A549 (cell line): ENCODE results near the gene RPAP3. TPM values are rescaled to one million over a fixed set of nuclear protein-coding genes. Genes with fewer than 3 reads are reported as not detected.
"Not testable (repeated sequence)": the region's sequence is repeated elsewhere in the genome, so short reads cannot be mapped to it uniquely, and the experiment has no call there.

Source experiments
- ATAC-seq, 2 experiments: fragments of 200-7000 bp in 1 of 2; fragments of >200 bp in 1 of 2; cut with Nextera tagmentation in 1 of 2; cut with Tn5 transposase in 1 of 2; 3 replicates each; pipeline versions ENCODE4 v1.8.0 to v1.9.1; 2018 to 2020; ENCODE audit warnings: mild to moderate bottlenecking in 1 of 2, moderate library complexity in 1 of 2
- CTCF ChIA-PET: fragments of 300-600 bp; sonication (Branson Sonifier 250); formaldehyde crosslinking; extraction: SDS; loops from one replicate; lab custom pipeline; 2021; ENCODE audit warnings: antibody characterized with exemption, inconsistent platforms; lab: Yijun Ruan, JAX
- POLR2A ChIA-PET: fragments of 350-600 bp; formaldehyde crosslinking; extraction: SDS; loops from one replicate; lab custom pipeline; 2021; ENCODE audit warnings: antibody characterized with exemption, inconsistent platforms; lab: Yijun Ruan, JAX
- DNase-seq, 2 experiments: peaks; one replicate each; pipeline versions ENCODE4 v3.0.0 to v3.0.0-alpha.2; 2011 to 2016; ENCODE audit warnings: low read depth in 1 of 2, low spot score in 1 of 2
- FAIRE-seq: peaks from 2 replicates; lab custom pipeline; 2011; peaks lifted over from hg19 to GRCh38; lab: Jason Lieb, UNC
- H3K27ac ChIP-seq, 2 experiments: fragments of >200 bp; sonication (Bioruptor Twin); formaldehyde crosslinking; 3 replicates each; pipeline ENCODE4 v1.5.1; 2016 to 2017
- H3K4me1 ChIP-seq: fragments of >200 bp; sonication (Bioruptor Twin); formaldehyde crosslinking; 3 replicates; pipeline ENCODE4 v1.6.1; 2016
- H3K4me2 ChIP-seq: fragments of >200 bp; sonication (Bioruptor Twin); formaldehyde crosslinking; 3 replicates; pipeline ENCODE4 v1.6.1; 2016
- H3K4me3 ChIP-seq: fragments of >200 bp; sonication (Bioruptor Twin); formaldehyde crosslinking; 3 replicates; pipeline ENCODE4 v1.5.1; 2016
- H3K9me3 ChIP-seq: fragments of >200 bp; sonication (Bioruptor Twin); formaldehyde crosslinking; 3 replicates; pipeline ENCODE4 v1.6.1; 2016
- BHLHE40 ChIP-seq: IDR thresholded peaks from 2 replicates; pipeline ENCODE4 v1.6.1; 2012; ENCODE audit warnings: low read depth, low read length, inconsistent platforms
- CHD4 ChIP-seq: fragments of 200-600 bp; sonication (generic); IDR thresholded peaks from 2 replicates; pipeline ENCODE4 v1.6.1; 2016; ENCODE audit warnings: antibody characterized with exemption, mild to moderate bottlenecking, borderline replicate concordance
- FOXS1 ChIP-seq: fragments of 250-450 bp; sonication (Bioruptor Pico); IDR thresholded peaks from 2 replicates; pipeline ENCODE4 v1.5.0; 2020; ENCODE audit warnings: mild to moderate bottlenecking, moderate library complexity
- GATA3 ChIP-seq: IDR thresholded peaks from 2 replicates; pipeline ENCODE4 v1.6.1; 2012; ENCODE audit warnings: borderline replicate concordance
- HEYL ChIP-seq: fragments of 250-450 bp; sonication (Bioruptor Pico); IDR thresholded peaks from 2 replicates; pipeline ENCODE4 v1.8.0; 2021; ENCODE audit warnings: mild to moderate bottlenecking, moderate library complexity
- HOXB5 ChIP-seq: fragments of 250-450 bp; sonication (Bioruptor Pico); IDR thresholded peaks from 2 replicates; pipeline ENCODE4 v1.5.0; 2020; ENCODE audit warnings: mild to moderate bottlenecking, moderate library complexity
- JUN ChIP-seq, 2 experiments: fragments of >200 bp; sonication (Bioruptor Twin); formaldehyde crosslinking; IDR thresholded peaks; 2 replicates in 1 of 2; 3 replicates in 1 of 2; pipeline ENCODE4 v1.6.1; 2016 to 2017
- MAFK ChIP-seq: fragments of 450-650 bp; IDR thresholded peaks from 2 replicates; pipeline ENCODE4 v1.6.1; 2014; ENCODE audit not compliant: partially characterized antibody
- NFE2L2 ChIP-seq: fragments of 150-350 bp; conservative IDR thresholded peaks from 2 replicates; pipeline ENCODE4 v1.6.1; 2014; ENCODE audit warnings: low read length
- NPAS2 ChIP-seq: fragments of 250-450 bp; sonication (Bioruptor Pico); IDR thresholded peaks from 2 replicates; pipeline ENCODE4 v1.8.0; 2022; ENCODE audit warnings: mild to moderate bottlenecking, moderate library complexity, borderline replicate concordance
- NR3C1 ChIP-seq: fragments of >200 bp; sonication (Bioruptor Twin); formaldehyde crosslinking; IDR thresholded peaks from 3 replicates; pipeline ENCODE4 v1.6.1; 2017
- RAD21 ChIP-seq, 2 experiments: fragments of >200 bp in 1 of 2; sonication (Bioruptor Twin) in 1 of 2; formaldehyde crosslinking in 1 of 2; IDR thresholded peaks in 1 of 2; conservative IDR thresholded peaks in 1 of 2; 2 replicates in 1 of 2; 3 replicates in 1 of 2; pipeline ENCODE4 v1.6.1; 2012 to 2018; ENCODE audit warnings: inconsistent platforms in 1 of 2
- RARB ChIP-seq: fragments of 250-450 bp; sonication (Bioruptor Pico); IDR thresholded peaks from 2 replicates; pipeline ENCODE4 v1.8.0; 2021; ENCODE audit warnings: mild to moderate bottlenecking, moderate library complexity
- RCOR1 ChIP-seq: fragments of 150-350 bp; IDR thresholded peaks from 2 replicates; pipeline ENCODE4 v1.6.1; 2014; ENCODE audit warnings: antibody characterized with exemption, low read length, low read depth
- ZC3H11A ChIP-seq: fragments of 450-650 bp; IDR thresholded peaks from 2 replicates; pipeline ENCODE4 v1.6.1; 2014; ENCODE audit warnings: antibody characterized with exemption, mild to moderate bottlenecking
- ZFP36 ChIP-seq: fragments of 450-650 bp; IDR thresholded peaks from 2 replicates; pipeline ENCODE4 v1.6.1; 2014; ENCODE audit warnings: borderline replicate concordance; ENCODE audit not compliant: partially characterized antibody
- WGBS: methylation state at CpG from one replicate; pipeline ENCODE4 v1.1.6; 2017; ENCODE audit errors: missing lambda C conversion rate; 5-methylcytosine and 5-hydroxymethylcytosine counted together
- polyA plus RNA-seq, 4 experiments: library from polyadenylated mRNA; depleted of rRNA in 3 of 4; stranded (reverse); fragments of >200 nt; fragmentation: RNase III in 1 of 4; extraction: RNeasy Plus Mini Kit Qiagen cat#74134 plus additional on column Dnase treatment in 1 of 4; gene quantifications; 2 replicates in 3 of 4; 3 replicates in 1 of 4; pipeline ENCODE4 v1.2.3, GENCODE V29; 2011 to 2017
- TF ChIP-seq, protein P1 (sequence below): fragments of 200-600 bp; sonication (generic); IDR thresholded peaks from 2 replicates; pipeline ENCODE4 v1.6.1; 2016; ENCODE audit warnings: antibody characterized with exemption, mild to moderate bottlenecking, moderate library complexity
- TF ChIP-seq, protein P2 (sequence below): IDR thresholded peaks from 2 replicates; pipeline ENCODE4 v1.6.1; 2012
- TF ChIP-seq, protein P3 (sequence below): fragments of >200 bp; sonication (Bioruptor Twin); formaldehyde crosslinking; IDR thresholded peaks from 2 replicates; pipeline ENCODE4 v1.6.1; 2016
- TF ChIP-seq, protein P4 (sequence below): IDR thresholded peaks from 2 replicates; pipeline ENCODE4 v1.6.1; 2012; ENCODE audit warnings: low read depth, borderline replicate concordance
- TF ChIP-seq, protein P5 (sequence below): fragments of >200 bp; sonication (Bioruptor Twin); formaldehyde crosslinking; IDR thresholded peaks from 3 replicates; pipeline ENCODE4 v1.6.1; 2016

The RPAP3 gene
- polyA plus RNA-seq, 2 of the 4 experiments (the other 2 are of a cell fraction) = 51.6 to 74.6 TPM

DNA sequence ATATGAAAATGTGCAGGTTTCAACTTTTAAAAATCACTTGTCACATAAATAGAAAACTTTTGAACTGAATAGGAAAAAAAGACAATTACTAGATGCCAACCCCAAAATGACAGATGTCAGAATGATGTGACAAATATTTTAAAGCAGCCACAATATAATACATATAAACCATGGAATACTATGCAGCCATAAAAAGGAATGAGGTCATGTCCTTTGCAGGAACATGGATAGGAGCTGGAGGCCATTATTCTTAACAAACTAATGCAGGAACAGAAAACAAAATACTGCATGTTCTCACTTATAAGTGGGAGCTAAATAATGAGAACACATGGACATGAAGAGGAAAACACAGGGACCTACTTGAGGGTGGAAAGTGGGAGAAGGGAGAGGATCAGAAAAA lies 70.1 kb downstream of the RPAP3 start:
- H3K4me2 ChIP-seq, FAIRE-seq, ATAC-seq, H3K4me3 ChIP-seq, DNase-seq, H3K27ac ChIP-seq, POLR2A ChIA-PET: not testable (repeated sequence)
- H3K9me3 ChIP-seq = peaks cover 16% of the 10 kb centered on the region; the same call in 1 of the 3 replicates
- CTCF ChIA-PET = interaction anchor here (1.2 to 2.5 kb wide), 3 partner anchors 10 to 69 kb away, joined by 3 to 7 read pairs (median 5); no protein-coding TSS in a partner anchor
- H3K4me1 ChIP-seq = peaks cover 10% of the 10 kb centered on the region

DNA sequence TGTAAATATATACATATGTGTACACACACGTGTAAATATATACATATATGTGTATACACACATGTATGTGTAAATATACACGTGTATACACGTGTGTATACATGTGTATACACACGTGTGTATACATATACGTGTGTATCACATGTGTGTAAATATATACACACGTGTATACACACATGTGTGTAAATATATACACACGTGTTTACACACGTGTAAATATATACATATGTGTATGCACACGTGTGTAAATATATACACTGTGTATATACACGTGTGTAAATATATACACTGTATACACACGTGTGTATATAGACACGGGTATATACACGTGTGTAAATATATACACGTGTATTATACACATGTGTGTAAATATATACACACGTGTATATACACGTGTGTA lies 71.7 kb downstream of the RPAP3 start:
- Histone ChIP-seq H3K9me3 (peaks cover 16% of the 10 kb centered on the region; the same call in 1 of the 3 replicates), H3K4me3 (no peak overlapping the region), H3K4me2 (no peak overlapping the region), H3K27ac (no peak overlapping the region), H3K4me1 (peaks cover 10% of the 10 kb centered on the region)
- FAIRE-seq = no peak
- ChIA-PET CTCF (no interaction called here), POLR2A (no interaction called here)
- 57% methylated on average over 16 of the region's 16 CpGs for WGBS
- TF ChIP-seq, protein P1, sequence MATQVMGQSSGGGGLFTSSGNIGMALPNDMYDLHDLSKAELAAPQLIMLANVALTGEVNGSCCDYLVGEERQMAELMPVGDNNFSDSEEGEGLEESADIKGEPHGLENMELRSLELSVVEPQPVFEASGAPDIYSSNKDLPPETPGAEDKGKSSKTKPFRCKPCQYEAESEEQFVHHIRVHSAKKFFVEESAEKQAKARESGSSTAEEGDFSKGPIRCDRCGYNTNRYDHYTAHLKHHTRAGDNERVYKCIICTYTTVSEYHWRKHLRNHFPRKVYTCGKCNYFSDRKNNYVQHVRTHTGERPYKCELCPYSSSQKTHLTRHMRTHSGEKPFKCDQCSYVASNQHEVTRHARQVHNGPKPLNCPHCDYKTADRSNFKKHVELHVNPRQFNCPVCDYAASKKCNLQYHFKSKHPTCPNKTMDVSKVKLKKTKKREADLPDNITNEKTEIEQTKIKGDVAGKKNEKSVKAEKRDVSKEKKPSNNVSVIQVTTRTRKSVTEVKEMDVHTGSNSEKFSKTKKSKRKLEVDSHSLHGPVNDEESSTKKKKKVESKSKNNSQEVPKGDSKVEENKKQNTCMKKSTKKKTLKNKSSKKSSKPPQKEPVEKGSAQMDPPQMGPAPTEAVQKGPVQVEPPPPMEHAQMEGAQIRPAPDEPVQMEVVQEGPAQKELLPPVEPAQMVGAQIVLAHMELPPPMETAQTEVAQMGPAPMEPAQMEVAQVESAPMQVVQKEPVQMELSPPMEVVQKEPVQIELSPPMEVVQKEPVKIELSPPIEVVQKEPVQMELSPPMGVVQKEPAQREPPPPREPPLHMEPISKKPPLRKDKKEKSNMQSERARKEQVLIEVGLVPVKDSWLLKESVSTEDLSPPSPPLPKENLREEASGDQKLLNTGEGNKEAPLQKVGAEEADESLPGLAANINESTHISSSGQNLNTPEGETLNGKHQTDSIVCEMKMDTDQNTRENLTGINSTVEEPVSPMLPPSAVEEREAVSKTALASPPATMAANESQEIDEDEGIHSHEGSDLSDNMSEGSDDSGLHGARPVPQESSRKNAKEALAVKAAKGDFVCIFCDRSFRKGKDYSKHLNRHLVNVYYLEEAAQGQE = no peak
- no peak for TF ChIP-seq JUN (IDR thresholded peaks at IDR 0.05)
- TF ChIP-seq BHLHE40 = no peak
- no peak for TF ChIP-seq CHD4
- ATAC-seq = no peak
- DNase-seq = no peak

DNA sequence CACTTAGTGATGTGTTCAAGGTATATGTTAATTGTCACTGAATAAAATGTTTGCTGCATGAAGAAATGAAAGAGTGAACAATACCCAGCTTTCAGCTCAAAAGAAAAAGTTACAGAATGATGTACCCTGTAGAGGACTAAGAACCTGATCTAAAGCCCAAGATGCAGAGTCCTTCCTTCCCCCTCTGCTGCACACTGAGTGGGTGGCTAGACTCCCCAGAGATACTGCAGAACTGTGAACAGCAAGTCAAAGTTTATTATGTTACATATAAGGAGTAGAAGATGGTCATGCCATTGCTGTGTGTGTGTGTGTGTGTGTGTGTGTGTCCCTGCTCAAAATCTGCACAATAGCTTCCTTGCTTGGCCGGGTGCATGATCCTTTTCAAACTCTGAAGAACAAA lies 83.9 kb downstream of the RPAP3 start:
- no peaks in the 10 kb centered on the region for H3K4me1 ChIP-seq
- ChIA-PET CTCF (interaction anchor here (0.5 to 1.1 kb wide), 2 partner anchors 20 to 30 kb away, joined by 3 read pairs; no protein-coding TSS in a partner anchor), POLR2A (no interaction called here)
- 94% methylated on average over 1 of the region's 1 CpG for WGBS
- H3K27ac ChIP-seq = no peak overlapping the region
- DNase-seq (no peak), FAIRE-seq (no peak), ATAC-seq (no peak)
- H3K4me2 ChIP-seq = no peak overlapping the region
- TF ChIP-seq GATA3 (no peak), NR3C1 (no peak), RCOR1 (no peak), RARB (CRISPR knock-in tag) (no peak)
- H3K4me3 ChIP-seq = no peak overlapping the region
- H3K9me3 ChIP-seq = no peaks in the 10 kb centered on the region

DNA sequence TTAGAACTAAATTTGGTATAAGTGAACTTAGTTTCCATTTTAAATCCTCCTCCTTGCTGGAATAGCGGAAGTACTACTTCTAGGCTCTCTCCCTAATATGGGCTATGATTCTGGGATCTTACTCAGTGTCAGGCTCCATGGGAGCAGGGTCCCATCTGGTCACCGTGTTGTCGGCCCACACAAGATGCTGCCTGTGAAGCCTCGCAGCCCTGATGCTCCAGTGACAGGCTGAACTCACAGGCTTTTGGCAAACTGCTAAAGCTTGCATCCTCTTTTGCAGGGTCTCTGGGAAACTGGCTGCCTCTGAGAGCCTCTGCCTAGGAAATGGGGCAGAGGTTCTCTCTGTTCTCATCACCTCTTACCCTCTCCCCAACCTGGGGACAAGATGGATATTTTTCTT lies 88.4 kb downstream of the RPAP3 start:
- FAIRE-seq = no peak
- H3K4me3 ChIP-seq = no peak overlapping the region
- CTCF ChIA-PET = no interaction called here
- no peak for DNase-seq
- WGBS = 92% methylated on average over 4 of the region's 4 CpGs
- H3K27ac ChIP-seq = no peak overlapping the region
- POLR2A ChIA-PET = no interaction called here
- peaks cover 21% of the 10 kb centered on the region for H3K9me3 ChIP-seq
- no peaks in the 10 kb centered on the region for H3K4me1 ChIP-seq
- H3K4me2 ChIP-seq = no peak overlapping the region
- no peak for ATAC-seq
- no peak for TF ChIP-seq FOXS1 (CRISPR knock-in tag)
- TF ChIP-seq ZFP36 = no peak
- TF ChIP-seq NPAS2 (CRISPR knock-in tag) = no peak
- TF ChIP-seq, protein P2, sequence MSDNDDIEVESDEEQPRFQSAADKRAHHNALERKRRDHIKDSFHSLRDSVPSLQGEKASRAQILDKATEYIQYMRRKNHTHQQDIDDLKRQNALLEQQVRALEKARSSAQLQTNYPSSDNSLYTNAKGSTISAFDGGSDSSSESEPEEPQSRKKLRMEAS = no peak
- TF ChIP-seq BHLHE40 = no peak
- TF ChIP-seq RCOR1 = no peak
- no peak for TF ChIP-seq ZC3H11A
- no peak for TF ChIP-seq NFE2L2
- TF ChIP-seq, protein P3, sequence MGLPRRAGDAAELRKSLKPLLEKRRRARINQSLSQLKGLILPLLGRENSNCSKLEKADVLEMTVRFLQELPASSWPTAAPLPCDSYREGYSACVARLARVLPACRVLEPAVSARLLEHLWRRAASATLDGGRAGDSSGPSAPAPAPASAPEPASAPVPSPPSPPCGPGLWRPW = no peak
- TF ChIP-seq, protein P1 = no peak
- TF ChIP-seq MAFK = no peak
- no peak for TF ChIP-seq RAD21 (conservative IDR thresholded peaks at IDR 0.05 in 1 of 2, IDR thresholded peaks at IDR 0.05 in 1 of 2)
- TF ChIP-seq, protein P4, sequence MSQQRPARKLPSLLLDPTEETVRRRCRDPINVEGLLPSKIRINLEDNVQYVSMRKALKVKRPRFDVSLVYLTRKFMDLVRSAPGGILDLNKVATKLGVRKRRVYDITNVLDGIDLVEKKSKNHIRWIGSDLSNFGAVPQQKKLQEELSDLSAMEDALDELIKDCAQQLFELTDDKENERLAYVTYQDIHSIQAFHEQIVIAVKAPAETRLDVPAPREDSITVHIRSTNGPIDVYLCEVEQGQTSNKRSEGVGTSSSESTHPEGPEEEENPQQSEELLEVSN = no peak
- TF ChIP-seq HEYL (CRISPR knock-in tag) = no peak
- TF ChIP-seq, protein P5, sequence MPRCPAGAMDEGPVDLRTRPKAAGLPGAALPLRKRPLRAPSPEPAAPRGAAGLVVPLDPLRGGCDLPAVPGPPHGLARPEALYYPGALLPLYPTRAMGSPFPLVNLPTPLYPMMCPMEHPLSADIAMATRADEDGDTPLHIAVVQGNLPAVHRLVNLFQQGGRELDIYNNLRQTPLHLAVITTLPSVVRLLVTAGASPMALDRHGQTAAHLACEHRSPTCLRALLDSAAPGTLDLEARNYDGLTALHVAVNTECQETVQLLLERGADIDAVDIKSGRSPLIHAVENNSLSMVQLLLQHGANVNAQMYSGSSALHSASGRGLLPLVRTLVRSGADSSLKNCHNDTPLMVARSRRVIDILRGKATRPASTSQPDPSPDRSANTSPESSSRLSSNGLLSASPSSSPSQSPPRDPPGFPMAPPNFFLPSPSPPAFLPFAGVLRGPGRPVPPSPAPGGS = no peak
- no peak for TF ChIP-seq HOXB5 (CRISPR knock-in tag)
